ENCODE results near the gene DPP10. TPM values are rescaled to one million over a fixed set of nuclear protein-coding genes. Genes with fewer than 3 reads are reported as not detected.

DPP10 gene
- total and polyA plus RNA-seq, 2 of the 13 experiments (the other 11 are each of a cell fraction or from before 2014, with no cell fraction given), result 0.95 to 1.7 TPM

GRCh38 chr2:115782286-115782685 lies 1339.8 kb downstream of the DPP10 start:
- intact Hi-C loops (cut with micrococcal nuclease; ENCODE audit: unreplicated experiment), result no loop called here
- DNase-seq (ENCODE audit: low spot score) (no peak), FAIRE-seq (no peak), ATAC-seq (no peak)
- Histone ChIP-seq H4K20me1 (ENCODE audit: insufficient read depth, low read length) (no peaks in the 10 kb centered on the region), H3K36me3 (replicated peaks in 1 of 2; ENCODE audit: control insufficient read depth in 1 of 2, insufficient read depth in 2 of 2, low read length in 2 of 2) (no peaks in the 10 kb centered on the region), H3K4me2 (ENCODE audit: low read depth, low read length) (no peak overlapping the region), H3K79me2 (ENCODE audit: insufficient read depth, low read length) (no peaks in the 10 kb centered on the region), H3K9ac (ENCODE audit: insufficient read depth, low read depth, low read length) (no peak overlapping the region), H3K9me3 (ENCODE audit: low read length) (peaks cover 92% of the 10 kb centered on the region), H3K4me1 (ENCODE audit: insufficient read depth, low read length) (no peaks in the 10 kb centered on the region), H3K27ac (ENCODE audit: extremely low read length, insufficient read depth, low read length) (no peak overlapping the region), H2AFZ (ENCODE audit: low read length) (no peak overlapping the region), H3K4me3 (replicated peaks in 1 of 3; ENCODE audit: insufficient read depth in 1 of 3, low read depth in 2 of 3, low read length in 3 of 3) (no peak overlapping the region), H3K27me3 (ENCODE audit: control insufficient read depth in 1 of 2, insufficient read depth in 2 of 2, low read length in 2 of 2) (no peaks in the 10 kb centered on the region)
- no TSS peak for BruUV-seq (replicated peaks)
- WGBS (ENCODE audit: low lambda C conversion rate), result 24% methylated on average over 4 of the region's 4 CpGs
- CTCF ChIA-PET (ENCODE audit: low intra/inter-chr PET ratio, low total read pairs), result no interaction called here
- in situ Hi-C loops (cut with HindIII; ENCODE audit: extremely low pct_ligation_motif_present, low pct_unique_long_range_greater_than_20kb), result no loop called here
- POLR2A ChIA-PET, result no interaction called here
- TF ChIP-seq ELF1 (CRISPR knock-in tag; IDR thresholded peaks at IDR 0.05) (no peak), ZNF768 (CRISPR knock-in tag; IDR thresholded peaks at IDR 0.05) (no peak), NCOA1 (CRISPR knock-in tag; IDR thresholded peaks at IDR 0.05) (no peak), KDM1A (CRISPR knock-in tag; IDR thresholded peaks at IDR 0.05) (no peak), ZBTB44 (CRISPR knock-in tag; IDR thresholded peaks at IDR 0.05) (no peak), SMYD3 (CRISPR knock-in tag; IDR thresholded peaks at IDR 0.05) (no peak), ZNF556 (CRISPR knock-in tag; IDR thresholded peaks at IDR 0.05; ENCODE audit: borderline replicate concordance) (no peak), SMAD9 (CRISPR knock-in tag; IDR thresholded peaks at IDR 0.05) (no peak), NAIF1 (CRISPR knock-in tag; IDR thresholded peaks at IDR 0.05; ENCODE audit: borderline replicate concordance) (no peak), ZNF609 (CRISPR knock-in tag; IDR thresholded peaks at IDR 0.05; ENCODE audit: borderline replicate concordance) (no peak), MIER2 (CRISPR knock-in tag; IDR thresholded peaks at IDR 0.05) (no peak), FOSL1 (CRISPR knock-in tag; IDR thresholded peaks at IDR 0.05; ENCODE audit: borderline replicate concordance) (no peak), ARHGAP35 (CRISPR knock-in tag; IDR thresholded peaks at IDR 0.05; ENCODE audit: borderline replicate concordance) (no peak)
- TF ChIP-seq, protein P1, sequence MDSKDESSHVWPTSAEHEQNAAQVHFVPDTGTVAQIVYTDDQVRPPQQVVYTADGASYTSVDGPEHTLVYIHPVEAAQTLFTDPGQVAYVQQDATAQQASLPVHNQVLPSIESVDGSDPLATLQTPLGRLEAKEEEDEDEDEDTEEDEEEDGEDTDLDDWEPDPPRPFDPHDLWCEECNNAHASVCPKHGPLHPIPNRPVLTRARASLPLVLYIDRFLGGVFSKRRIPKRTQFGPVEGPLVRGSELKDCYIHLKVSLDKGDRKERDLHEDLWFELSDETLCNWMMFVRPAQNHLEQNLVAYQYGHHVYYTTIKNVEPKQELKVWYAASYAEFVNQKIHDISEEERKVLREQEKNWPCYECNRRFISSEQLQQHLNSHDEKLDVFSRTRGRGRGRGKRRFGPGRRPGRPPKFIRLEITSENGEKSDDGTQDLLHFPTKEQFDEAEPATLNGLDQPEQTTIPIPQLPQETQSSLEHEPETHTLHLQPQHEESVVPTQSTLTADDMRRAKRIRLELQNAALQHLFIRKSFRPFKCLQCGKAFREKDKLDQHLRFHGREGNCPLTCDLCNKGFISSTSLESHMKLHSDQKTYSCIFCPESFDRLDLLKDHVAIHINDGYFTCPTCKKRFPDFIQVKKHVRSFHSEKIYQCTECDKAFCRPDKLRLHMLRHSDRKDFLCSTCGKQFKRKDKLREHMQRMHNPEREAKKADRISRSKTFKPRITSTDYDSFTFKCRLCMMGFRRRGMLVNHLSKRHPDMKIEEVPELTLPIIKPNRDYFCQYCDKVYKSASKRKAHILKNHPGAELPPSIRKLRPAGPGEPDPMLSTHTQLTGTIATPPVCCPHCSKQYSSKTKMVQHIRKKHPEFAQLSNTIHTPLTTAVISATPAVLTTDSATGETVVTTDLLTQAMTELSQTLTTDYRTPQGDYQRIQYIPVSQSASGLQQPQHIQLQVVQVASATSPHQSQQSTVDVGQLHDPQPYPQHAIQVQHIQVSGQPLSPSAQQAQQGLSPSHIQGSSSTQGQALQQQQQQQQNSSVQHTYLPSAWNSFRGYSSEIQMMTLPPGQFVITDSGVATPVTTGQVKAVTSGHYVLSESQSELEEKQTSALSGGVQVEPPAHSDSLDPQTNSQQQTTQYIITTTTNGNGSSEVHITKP (CRISPR knock-in tag; IDR thresholded peaks at IDR 0.05; ENCODE audit: low read depth), result no peak
- TF ChIP-seq, protein P2, sequence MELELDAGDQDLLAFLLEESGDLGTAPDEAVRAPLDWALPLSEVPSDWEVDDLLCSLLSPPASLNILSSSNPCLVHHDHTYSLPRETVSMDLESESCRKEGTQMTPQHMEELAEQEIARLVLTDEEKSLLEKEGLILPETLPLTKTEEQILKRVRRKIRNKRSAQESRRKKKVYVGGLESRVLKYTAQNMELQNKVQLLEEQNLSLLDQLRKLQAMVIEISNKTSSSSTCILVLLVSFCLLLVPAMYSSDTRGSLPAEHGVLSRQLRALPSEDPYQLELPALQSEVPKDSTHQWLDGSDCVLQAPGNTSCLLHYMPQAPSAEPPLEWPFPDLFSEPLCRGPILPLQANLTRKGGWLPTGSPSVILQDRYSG (CRISPR knock-in tag; IDR thresholded peaks at IDR 0.05), result no peak

Data from HepG2 (cell line).